Measurements from ENCODE around the gene EPS8L1. TPM values are rescaled to one million over a fixed set of nuclear protein-coding genes. Genes with fewer than 3 reads are reported as not detected.

EPS8L1 gene
- total RNA-seq, 1 experiment from 2014 or later, result 10.2 TPM

DNA sequence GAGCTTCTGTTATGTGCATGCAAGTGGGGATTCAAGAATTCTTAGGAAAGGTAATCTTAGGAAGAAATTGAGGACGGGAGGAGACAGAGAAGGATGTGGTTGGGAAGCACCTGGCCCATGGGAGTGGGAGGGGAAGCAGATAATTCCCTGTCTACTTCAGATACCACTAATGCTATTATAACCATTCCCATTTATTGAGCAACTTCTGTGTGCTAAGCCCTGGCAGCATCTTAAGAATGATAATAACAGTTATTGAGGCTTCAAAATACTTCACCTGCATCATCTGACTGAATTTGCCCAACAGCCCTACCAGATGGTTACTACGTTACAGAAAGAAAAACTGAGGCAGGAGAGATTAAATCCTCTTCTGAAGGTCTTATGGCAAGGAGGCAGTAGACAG lies 1.4 kb downstream of the EPS8L1 start:
- H3K4me3 ChIP-seq (ENCODE audit: low read depth, low read length, poor library complexity, severe bottlenecking), result no peak overlapping the region
- intact Hi-C loops (cut with micrococcal nuclease; ENCODE audit: unreplicated experiment), result no loop called here
- no peak for DNase-seq (ENCODE audit: low spot score)
- no peak for TF ChIP-seq EZH2 (IDR thresholded peaks at IDR 0.05; ENCODE audit: borderline replicate concordance, low read depth, low read length, poor library complexity, severe bottlenecking)
- TF ChIP-seq, protein P1, sequence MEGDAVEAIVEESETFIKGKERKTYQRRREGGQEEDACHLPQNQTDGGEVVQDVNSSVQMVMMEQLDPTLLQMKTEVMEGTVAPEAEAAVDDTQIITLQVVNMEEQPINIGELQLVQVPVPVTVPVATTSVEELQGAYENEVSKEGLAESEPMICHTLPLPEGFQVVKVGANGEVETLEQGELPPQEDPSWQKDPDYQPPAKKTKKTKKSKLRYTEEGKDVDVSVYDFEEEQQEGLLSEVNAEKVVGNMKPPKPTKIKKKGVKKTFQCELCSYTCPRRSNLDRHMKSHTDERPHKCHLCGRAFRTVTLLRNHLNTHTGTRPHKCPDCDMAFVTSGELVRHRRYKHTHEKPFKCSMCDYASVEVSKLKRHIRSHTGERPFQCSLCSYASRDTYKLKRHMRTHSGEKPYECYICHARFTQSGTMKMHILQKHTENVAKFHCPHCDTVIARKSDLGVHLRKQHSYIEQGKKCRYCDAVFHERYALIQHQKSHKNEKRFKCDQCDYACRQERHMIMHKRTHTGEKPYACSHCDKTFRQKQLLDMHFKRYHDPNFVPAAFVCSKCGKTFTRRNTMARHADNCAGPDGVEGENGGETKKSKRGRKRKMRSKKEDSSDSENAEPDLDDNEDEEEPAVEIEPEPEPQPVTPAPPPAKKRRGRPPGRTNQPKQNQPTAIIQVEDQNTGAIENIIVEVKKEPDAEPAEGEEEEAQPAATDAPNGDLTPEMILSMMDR (conservative IDR thresholded peaks at IDR 0.05; ENCODE audit: low read depth, low read length), result no peak
- H3K36me3 ChIP-seq (ENCODE audit: insufficient read depth, low read length, poor library complexity, severe bottlenecking), result no peaks in the 10 kb centered on the region
- H3K9me3 ChIP-seq (ENCODE audit: low read depth, low read length, poor library complexity, severe bottlenecking), result no peaks in the 10 kb centered on the region
- H3K27ac ChIP-seq (ENCODE audit: low read depth, low read length, poor library complexity, severe bottlenecking), result no peak overlapping the region
- H3K27me3 ChIP-seq (replicated peaks; ENCODE audit: insufficient read depth, low read depth, low read length, poor library complexity), result peaks cover 6% of the 10 kb centered on the region
- BruUV-seq (replicated peaks), result no TSS peak
- peaks cover 12% of the 10 kb centered on the region for H3K4me1 ChIP-seq (ENCODE audit: insufficient read depth, low read length, poor library complexity, severe bottlenecking)
- ChIA-PET CTCF (no interaction called here), POLR2A (ENCODE audit: low non-redundant PET) (no interaction called here)

DNA sequence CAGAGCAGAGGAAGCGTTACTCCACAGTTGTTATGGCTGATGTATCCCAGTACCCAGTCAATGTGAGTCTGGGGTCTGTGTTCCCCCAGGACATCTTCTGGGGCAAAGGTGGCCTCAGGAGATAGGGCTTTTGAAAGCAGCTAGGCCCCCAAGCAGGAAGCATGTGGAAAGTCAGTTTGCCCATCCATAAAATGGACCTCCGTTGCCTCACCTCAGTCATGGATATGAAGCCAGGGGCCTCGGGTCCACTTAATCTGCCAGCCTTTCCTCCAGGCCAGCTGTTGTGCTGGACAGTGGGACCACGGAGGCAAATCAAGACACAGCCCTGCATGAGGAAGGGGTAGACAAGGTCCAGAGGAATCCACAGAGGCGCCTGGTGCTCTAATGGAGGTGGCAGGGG lies 3.3 kb downstream of the EPS8L1 start:
- intact Hi-C loops (cut with micrococcal nuclease; ENCODE audit: unreplicated experiment), result no loop called here
- no peak for DNase-seq (ENCODE audit: low spot score)
- BruUV-seq (replicated peaks), result no TSS peak
- TF ChIP-seq, protein P1 (conservative IDR thresholded peaks at IDR 0.05; ENCODE audit: low read depth, low read length), result no peak
- TF ChIP-seq EZH2 (IDR thresholded peaks at IDR 0.05; ENCODE audit: borderline replicate concordance, low read depth, low read length, poor library complexity, severe bottlenecking), result no peak
- no peak overlapping the region for H3K27ac ChIP-seq (ENCODE audit: low read depth, low read length, poor library complexity, severe bottlenecking)
- H3K4me3 ChIP-seq (ENCODE audit: low read depth, low read length, poor library complexity, severe bottlenecking), result no peak overlapping the region
- ChIA-PET CTCF (no interaction called here), POLR2A (ENCODE audit: low non-redundant PET) (no interaction called here)
- H3K27me3 ChIP-seq (replicated peaks; ENCODE audit: insufficient read depth, low read depth, low read length, poor library complexity), result peaks cover 10% of the 10 kb centered on the region
- no peaks in the 10 kb centered on the region for H3K36me3 ChIP-seq (ENCODE audit: insufficient read depth, low read length, poor library complexity, severe bottlenecking)
- H3K4me1 ChIP-seq (ENCODE audit: insufficient read depth, low read length, poor library complexity, severe bottlenecking), result peaks cover 13% of the 10 kb centered on the region
- no peaks in the 10 kb centered on the region for H3K9me3 ChIP-seq (ENCODE audit: low read depth, low read length, poor library complexity, severe bottlenecking)

DNA sequence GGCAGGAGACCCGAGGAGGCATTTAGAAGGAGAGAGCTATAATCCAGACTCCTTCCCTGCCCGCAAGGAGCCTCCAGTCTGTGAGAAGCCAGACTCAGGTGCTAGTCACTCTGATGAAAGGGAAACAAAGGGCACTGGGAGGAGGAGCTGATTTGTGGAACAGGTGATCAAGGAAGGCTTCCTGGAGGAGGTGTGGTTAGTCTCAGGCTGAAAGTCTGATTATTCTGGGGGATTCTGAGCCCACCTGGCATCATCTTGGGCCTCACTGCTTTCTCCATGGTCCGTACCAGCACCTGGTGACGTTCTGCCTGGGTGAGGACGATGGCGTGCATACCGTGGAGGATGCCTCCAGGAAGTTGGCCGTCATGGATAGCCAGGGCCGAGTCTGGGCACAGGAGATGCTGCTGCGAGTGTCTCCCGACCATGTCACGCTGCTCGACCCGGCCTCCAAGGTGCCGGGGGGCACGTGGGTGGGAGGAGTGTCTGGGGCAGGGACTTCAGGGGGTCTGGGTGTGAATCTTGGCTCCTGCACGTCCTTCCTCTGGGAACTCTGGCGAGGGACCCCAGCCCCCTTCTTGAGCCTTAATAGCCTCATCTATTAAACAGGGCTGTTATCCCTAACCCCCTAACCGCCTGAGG lies 3.9 kb downstream of the EPS8L1 start:
- DNase-seq (ENCODE audit: low spot score), result no peak
- peaks cover 13% of the 10 kb centered on the region for H3K4me1 ChIP-seq (ENCODE audit: insufficient read depth, low read length, poor library complexity, severe bottlenecking)
- no TSS peak for BruUV-seq (replicated peaks)
- ChIA-PET CTCF (interaction anchor here (0.6 to 0.8 kb wide), 2 partner anchors 17 to 890 kb away, joined by 6 read pairs; partner anchors contain the start of gene MBOAT7), POLR2A (ENCODE audit: low non-redundant PET) (no interaction called here)
- intact Hi-C loops (cut with micrococcal nuclease; ENCODE audit: unreplicated experiment), result no loop called here
- H3K4me3 ChIP-seq (ENCODE audit: low read depth, low read length, poor library complexity, severe bottlenecking), result peak overlapping the region; percentile 54
- H3K9me3 ChIP-seq (ENCODE audit: low read depth, low read length, poor library complexity, severe bottlenecking), result no peaks in the 10 kb centered on the region
- no peak overlapping the region for H3K27ac ChIP-seq (ENCODE audit: low read depth, low read length, poor library complexity, severe bottlenecking)
- no peaks in the 10 kb centered on the region for H3K36me3 ChIP-seq (ENCODE audit: insufficient read depth, low read length, poor library complexity, severe bottlenecking)
- peaks cover 10% of the 10 kb centered on the region for H3K27me3 ChIP-seq (replicated peaks; ENCODE audit: insufficient read depth, low read depth, low read length, poor library complexity)
- TF ChIP-seq, protein P1 (conservative IDR thresholded peaks at IDR 0.05; ENCODE audit: low read depth, low read length), result no peak
- no peak for TF ChIP-seq EZH2 (IDR thresholded peaks at IDR 0.05; ENCODE audit: borderline replicate concordance, low read depth, low read length, poor library complexity, severe bottlenecking)
